Fibroblast of skin of abdomen (primary cell): ENCODE measurements around the gene GRAPL.
"Not testable (repeated sequence)": the region's sequence is repeated elsewhere in the genome, so short reads cannot be mapped to it uniquely, and the experiment has no call there.

Source experiments
- DNase-seq: peaks from one replicate; pipeline ENCODE4 v3.0.0-alpha.2; 2013

GRAPL gene

DNA sequence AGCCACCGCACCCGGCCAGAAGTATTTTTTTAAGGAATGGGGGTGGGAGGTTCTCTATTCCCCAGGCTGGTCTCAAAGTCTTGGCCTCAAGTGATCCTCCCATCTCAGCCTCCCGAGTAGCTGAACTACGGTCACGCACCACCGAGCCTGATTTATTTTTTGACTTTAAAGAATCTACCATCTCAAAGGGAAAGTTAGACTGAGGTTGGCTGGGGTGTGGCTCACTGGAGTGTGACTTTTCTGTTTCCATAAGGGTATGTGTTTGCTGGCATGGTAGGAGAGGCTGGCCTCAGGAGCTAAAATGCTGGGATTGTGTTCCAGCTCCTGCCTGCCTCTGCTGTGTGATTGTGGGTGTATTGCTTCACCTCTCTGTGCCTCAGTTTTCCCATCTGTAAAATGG, 10.6 kb downstream of the GRAPL start:
- not testable (repeated sequence) for DNase-seq

DNA sequence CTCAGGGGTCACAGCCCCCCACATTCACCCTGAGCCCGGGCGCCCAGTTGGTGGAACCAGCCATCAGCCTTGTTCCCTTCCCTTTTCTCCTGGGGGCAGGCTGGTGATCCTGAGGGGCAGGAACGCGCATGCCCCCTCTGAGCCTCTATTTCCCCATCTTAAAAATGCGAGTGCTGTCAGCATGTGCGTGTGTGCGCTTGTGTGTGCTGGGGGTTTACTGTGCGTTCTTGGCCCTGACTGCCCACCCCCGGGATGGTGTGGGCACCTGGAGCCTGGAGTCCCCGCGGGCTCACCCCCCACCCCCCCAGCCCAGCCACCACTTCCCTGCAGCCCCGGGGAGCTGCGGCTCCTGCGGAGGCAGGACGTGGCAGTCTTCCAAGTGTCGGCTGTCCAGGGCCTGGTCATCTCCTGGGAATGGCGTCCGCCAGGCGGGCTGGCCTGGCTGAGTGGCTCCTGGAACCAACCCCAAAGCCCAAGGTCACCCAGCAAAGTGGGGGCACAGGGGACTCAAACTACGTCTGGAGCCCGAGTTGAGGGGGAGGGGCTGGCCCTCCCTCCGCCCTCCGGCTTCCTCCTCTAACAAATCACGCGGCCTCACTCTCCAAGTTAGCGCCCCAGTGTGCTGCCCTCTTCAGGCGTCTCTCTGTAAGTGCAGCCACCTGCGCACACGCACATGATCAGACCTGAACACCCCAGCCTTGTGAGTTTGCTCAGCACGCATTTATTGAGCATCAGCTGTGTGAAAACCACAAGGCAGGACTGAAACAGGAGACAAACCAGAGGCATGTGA, 14.2 kb downstream of the GRAPL start:
- not testable (repeated sequence) for DNase-seq

DNA sequence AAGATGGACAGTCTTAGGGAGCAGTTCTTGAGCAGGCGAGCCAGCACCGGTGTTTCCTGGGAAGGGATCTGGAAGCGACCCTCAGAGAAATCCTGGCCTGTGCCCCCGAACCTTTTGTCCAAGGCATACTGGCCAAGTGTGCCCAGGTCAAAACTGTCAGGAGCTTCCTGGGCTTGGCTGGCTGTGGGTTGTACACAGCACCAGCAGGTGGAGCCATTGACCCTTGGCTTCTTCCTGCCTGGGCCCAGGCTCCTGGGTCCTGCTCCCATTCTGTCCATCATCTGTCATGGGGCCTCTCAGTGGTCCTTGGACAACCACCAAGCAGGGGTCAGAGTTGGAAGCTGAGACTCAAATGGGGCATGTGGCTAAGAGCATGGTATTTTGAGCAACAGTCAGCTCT, 15.0 kb downstream of the GRAPL start:
- DNase-seq: not testable (repeated sequence)

DNA sequence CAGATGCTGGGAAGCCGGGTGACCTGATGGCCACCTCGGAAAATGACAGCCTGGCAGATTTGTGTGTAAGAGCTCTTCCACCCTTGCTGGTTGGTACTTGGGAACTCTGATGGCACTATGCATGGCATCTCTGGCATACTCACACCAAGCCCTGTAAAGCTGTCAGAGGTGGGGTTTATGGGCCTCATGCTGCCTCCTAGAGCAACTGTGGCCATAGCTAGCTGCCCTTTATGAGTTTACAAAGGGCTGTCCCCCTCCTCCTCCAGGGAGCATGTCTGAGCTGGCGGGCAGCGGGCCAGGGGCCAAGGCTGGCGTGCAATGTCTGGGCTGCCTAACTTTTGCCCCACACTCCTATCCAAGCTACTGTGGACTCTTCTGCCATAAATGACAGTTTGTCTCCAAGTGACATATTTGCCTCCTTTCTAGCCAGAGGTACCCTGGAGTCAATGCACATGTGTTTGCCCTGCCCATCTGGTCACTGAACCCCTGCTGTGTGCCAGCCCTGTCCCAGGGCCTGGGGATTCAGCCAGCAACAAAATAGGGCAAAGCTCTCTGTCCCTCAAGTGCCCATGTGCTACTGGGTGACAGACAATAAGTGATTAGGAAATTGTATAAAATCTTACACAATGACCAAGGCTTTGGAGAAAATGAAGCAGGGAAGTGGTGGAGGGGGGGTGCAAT, 15.8 kb downstream of the GRAPL start:
- DNase-seq: not testable (repeated sequence)

DNA sequence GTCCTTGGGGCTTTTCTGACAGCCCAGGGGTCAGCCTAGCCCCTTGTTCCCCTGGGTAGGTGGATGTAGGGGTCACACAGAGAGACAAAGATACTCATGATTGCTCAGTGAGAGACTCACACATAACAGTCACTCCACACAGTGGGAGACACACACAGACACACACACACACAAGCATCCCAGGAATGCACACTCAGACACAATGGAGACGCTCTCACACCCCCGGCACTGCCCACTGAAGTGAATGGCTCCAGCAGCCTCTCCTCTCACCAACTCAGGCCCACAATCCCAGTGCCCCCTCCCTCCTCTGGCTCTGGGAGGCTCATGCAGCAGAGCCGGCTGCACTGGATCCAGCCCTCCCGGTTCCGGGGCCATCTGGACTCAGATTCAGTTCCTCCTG, 17.0 kb downstream of the GRAPL start:
- DNase-seq: not testable (repeated sequence)

DNA sequence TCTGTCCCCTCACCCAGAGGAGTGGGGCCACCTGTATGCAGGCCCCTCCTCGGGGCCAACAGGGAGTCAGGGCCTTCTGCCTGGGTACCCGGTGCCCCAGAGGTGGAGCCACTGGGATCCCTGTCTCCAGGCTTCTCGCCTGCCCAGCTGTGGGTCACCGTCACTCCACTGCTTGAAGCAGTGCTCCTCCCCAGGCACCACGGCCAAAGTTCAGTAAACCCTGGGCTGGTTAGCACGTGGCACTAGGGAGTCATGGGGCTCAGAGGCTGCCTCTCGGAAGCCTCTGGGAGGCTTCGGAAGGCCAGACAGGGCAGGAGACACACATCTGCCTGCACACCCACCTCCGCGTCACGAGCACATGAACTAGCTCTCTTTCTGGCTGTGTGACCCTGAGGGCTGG, 18.1 kb downstream of the GRAPL start:
- not testable (repeated sequence) for DNase-seq

DNA sequence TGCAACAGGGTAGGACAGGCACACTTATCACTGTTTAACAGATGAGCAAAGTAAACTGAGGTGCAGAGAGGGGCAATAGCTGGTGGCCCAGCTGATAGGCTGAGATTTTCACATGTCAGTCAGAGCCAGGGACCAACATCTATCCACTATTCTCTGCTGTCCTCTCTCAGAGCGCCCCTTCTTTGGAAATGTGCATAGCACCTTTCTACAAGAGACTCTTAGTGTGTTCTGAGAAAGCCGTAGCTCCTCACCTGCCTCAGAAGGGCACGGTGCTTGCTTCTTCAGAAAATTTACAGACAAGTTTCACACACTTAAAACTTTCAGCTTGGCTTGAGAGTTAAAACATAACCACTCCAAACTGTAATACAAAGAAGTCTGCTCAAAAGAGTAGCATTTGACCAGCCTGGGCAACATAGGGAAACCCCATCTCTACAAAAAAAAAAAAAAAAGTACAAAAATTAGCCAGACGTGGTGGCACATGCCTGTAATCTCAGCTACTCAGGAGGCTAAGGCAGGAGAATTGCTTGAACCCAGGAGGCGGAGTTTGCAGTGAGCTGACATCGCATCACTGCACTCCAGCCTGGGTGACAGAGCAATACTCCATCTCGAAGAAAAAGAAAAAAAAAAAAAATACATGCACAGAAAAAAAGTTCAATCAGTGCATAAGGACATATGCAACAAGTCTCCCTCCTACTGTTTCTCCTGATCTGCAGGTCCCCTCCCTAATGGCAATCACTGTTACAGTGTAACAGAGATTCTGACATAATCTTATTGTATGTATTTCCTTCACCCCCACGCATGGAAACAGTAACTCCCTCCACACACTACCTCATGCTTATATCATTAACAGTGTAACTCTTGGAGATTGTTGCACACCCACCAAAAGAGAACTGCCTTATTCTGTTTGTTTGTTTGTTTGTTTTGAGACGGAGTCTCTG, 23.6 kb downstream of the GRAPL start:
- DNase-seq: not testable (repeated sequence)

DNA sequence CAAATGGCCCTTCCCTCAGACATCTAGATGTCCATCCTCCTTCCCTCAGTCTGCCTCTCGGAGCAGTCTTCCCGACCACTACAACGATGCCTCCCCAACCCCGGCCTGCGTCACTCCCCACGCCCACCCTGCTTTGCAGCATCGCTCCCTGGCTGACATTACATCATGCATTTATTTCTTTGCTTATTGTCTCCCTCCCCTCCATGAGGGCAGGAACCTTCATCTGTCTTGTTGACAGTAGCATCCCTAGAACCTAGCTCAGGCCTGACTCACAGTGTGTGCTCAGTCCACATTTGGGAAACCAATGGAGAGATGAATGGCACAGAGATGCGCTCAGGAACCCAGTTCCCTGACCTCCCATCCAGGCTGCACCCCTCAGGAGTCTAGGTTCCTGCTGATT, 30.2 kb downstream of the GRAPL start:
- DNase-seq: not testable (repeated sequence)

DNA sequence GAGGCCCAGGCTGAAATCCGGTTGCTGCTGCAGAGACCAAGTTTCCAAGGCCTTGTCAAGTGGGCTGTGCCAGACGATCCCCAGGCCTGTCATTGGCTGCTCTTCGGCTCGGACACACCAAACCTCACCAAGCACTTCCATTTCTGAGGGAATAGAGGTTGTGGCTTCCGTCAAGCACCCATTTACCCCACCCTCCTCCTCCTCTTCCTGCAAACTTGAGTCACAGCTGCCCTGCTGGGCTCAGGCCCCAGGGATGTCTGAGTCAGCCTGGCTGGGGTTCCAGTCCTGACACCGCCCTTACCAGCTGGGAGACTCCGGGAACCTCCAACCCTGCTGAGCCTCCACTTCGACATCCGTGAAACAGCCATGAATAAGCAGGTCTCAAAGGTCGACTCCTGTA, 31.1 kb downstream of the GRAPL start:
- DNase-seq: not testable (repeated sequence)

DNA sequence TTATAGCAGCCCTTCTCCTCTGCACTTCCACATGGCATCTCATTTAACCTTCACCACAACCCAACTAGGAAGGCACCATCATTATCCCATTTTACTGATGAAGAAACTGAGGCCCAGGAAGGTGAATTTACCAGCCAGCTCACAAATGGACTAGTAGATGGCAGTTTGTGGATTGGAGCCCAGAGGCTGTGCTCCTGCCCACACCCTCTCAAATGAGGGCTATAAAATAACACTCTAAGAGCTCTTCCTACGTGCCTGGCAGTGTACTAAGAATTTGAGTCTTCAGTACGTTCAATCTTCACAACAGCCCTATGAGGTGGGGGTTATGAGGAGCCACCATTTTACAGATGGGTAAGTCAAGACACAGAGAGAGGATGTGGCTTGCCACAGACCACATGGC, 31.5 kb downstream of the GRAPL start:
- not testable (repeated sequence) for DNase-seq

DNA sequence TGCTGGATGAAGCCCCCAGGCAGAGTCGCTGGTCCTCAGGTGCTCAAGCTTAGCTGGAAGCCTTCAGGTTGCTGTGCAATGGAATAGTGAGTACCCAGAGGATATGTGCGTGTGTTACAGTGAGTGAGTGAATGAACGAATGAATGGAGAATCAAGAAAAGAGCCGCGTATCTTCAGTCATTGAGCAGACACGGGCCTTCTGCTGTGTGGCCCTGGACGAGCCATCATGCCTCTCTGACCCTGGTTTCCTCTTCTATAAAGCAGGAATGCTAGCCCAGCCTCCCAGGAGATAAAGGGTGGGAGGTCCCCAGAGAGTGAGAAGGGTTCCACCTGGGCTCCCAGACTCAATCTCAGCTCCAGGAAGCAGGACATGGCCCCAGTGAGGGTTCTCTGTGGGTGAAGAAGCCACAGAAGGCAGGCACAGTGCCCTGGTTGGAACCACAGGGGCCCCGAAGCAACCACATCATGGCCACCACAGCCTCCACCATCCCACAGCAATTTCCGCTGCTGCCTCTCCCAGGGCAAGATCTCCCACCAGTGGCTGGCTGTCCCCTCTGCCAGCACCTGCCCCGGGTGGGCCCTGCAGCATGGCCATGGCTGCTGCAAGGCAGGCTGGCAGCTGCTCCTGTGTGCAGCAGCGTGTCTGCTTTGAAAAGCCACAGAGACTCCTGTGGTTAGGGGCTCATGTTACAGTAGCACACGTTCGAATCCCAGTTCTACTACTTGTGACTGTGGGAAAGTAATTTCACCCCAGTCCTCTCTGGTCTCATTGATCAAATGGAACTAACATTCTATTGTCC, 34.1 kb downstream of the GRAPL start:
- DNase-seq: not testable (repeated sequence)

DNA sequence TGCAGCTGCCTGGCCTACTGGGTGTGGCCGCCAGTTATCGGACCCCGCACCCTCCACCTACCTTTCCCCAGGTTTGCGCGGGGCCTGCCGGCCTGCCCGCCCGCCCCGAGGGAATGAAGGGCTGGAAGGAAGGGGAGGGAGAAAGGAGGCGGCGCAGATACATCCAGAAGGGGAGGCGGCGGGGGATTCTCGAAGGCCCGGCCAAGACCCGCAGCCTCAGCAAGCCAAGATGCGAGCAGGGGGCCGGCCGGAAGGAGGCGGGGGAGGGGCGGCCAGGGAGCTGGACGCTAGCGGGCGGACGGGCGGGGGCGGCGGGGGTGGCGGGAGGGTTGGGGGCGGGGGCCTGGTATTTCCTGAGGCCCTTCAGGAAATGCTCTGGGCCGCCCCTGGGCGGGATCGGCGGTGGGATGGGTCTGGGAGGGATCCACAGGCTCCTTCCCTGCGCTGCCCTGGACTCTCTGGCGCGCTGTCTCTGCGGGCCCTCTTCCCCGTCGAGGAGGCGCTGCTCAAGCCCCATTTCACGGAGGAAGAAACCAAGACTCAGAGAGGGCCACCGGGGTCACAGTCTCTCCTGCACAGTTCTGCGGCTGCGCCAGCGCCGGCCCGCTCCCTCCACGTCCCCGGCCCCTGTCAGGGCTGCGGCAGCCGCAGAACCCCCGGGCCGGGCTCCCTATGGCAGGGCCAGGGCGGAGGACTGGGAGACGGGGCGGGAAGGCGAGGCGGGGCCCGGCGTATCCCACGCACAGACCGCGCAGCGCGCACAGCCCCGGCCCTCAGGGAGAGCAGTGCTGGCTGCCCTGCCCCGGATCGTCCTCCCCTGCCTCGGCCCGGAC, 35.2 kb downstream of the GRAPL start:
- not testable (repeated sequence) for DNase-seq

DNA sequence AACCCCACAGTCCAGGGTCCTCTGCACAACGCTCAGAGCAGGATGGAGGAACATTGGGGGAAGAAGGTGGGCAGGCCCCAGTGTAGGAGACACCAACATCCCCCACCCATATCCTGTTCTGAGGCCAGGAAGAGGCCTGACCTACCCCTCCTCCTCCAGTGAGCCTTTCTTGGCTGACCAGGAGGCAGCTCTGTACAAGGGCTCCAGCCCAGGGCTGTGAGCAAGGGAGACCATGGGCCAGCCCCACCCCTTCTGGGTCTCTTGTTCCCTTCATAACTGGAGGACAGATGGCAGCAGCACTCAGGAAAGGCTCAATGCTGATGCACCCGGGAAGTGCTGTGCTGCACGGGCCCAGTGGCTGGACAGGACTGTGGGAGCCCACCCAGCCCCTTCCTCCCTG, 47.0 kb downstream of the GRAPL start:
- DNase-seq: not testable (repeated sequence)

DNA sequence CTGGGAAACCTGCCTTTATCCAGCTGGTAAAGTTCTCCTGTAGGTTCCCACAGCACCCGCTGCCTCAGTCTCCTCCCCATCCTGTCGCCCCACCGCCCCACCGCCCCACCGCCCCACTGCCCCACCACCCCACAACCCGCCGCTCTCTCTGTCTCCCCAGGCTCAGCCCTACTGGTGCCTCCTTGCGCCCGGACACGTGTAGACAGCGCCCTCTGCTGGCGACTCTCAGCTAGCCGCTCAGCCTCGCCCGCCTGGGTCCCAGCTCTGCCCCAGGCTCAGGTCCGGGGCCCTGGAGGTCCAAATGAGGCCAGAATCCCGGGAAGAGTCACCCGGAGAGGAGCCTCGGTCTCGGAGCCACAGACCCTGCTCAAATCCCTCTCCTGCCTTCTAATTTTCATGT, 48.0 kb downstream of the GRAPL start:
- not testable (repeated sequence) for DNase-seq

DNA sequence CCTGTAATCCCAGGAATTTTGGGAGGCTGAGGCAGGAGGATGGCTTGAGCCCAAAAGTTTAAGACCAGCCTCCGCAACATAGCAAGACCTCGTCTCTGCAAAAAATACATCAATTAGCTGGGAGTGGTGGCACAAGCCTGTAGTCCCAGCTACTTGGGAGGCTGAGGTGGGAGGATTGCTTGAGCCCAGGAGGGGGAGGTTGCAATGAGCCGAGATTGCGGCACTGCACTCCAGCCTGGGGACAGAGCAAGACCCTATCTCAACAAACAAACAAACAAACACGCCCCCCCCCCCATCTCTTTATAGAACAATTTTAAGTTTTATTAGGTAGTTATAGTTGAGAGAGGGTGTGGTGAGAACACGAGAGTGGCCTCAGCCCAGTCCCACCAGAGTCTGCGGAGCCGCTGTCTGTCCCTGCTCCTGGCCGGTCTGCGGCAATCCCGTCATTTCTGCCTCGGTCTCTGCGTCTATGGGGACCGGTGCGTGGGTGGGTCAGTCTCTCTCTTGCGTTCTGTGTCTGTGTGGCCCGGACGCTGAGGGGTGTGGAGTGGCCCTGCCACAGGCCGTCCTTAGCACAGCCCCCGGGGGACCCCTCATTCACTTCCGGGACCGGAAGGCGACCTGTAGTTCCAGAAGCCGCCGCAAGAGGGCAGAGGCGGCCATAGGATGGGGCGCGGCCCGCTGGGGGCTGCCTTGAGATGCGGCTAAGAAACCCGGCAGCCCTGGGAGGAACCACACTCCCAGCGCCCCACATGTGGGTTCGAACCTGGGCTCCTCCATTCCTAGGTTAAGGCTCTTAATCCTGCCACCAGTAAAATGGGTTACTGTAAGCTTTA, 53.9 kb downstream of the GRAPL start:
- DNase-seq: not testable (repeated sequence)

DNA sequence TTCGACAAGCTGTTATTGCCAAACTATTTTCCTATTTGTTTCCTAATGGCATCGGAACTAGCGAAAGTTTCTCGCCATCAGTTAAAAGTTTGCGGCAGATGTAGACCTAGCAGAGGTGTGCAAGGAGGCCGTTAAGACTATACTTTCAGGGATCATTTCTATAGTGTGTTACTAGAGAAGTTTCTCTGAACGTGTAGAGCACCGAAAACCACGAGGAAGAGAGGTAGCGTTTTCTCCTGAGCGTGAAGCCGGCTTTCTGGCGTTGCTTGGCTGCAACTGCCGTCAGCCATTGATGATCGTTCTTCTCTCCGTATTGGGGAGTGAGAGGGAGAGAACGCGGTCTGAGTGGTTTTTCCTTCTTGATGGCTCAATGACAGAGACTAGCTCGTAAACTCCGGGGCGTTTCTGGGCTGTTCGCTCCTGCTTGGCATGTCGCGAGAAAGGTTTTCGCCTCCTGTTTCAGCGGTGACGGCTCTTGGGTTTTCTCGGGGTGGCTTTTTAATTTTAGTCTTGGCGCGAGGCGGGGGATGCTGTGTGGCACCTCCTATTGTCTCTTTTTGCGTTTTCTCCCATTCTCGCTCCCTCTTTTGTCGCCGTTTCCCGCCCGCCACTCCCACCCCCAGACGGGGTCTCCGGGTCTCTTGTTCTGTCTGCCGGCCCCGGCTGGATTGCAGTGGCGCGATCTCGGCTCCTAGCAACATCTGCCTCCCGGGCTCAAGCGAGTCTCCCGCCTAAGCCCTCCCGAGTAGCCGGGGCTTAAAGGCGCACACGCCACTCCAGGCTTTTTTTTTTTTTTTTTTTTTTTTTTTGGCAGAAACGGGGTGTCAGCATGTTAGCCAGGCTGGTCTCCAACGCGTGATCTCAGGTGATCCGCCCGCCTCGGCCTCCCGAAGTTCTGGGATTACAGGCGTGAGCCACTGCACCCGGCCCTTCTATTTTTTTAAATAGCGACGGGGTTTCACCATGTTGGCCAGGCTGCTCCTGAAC, 60.8 kb downstream of the GRAPL start:
- not testable (repeated sequence) for DNase-seq

DNA sequence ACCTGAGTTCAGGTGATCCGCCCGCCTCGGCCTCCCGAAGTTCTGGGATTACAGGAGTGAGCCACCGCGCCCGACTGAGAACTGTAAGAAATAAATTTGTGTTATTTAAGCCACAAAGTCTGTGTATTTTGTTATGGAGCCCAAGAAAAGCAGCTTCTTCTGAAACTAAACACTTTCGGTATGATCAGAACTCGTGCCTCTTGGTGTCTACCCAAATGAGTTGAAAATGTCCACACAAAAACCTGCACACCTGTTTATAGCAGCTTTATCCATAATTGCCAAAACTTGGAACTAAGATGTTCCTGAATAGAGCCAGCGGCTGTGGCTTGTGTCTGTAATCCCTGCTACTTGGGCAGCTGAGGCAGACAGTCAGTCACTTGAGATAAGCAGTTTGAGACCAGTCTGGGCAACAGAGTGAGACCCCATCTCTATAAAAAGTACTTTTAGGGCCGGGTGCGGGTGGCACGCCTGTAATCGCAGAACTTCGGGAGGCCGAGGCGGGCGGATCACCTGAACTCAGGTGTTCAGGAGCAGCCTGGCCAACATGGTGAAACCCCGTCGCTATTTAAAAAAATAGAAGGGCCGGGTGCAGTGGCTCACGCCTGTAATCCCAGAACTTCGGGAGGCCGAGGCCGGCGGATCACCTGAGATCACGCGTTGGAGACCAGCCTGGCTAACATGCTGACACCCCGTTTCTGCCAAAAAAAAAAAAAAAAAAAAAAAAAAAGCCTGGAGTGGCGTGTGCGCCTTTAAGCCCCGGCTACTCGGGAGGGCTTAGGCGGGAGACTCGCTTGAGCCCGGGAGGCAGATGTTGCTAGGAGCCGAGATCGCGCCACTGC, 61.7 kb downstream of the GRAPL start:
- not testable (repeated sequence) for DNase-seq
